GM12878 (cell line): ENCODE results near the gene UNC80. TPM values are rescaled to one million over a fixed set of nuclear protein-coding genes. Genes with fewer than 3 reads are reported as not detected.

Experiments used
- ATAC-seq: fragments of 200-7000 bp; cut with Tn5 transposase; 3 replicates; pipeline ENCODE4 v1.9.1; 2020; ENCODE audit warnings: mild to moderate bottlenecking, moderate library complexity
- BruUV-seq: library from RNA; stranded (reverse); fragments of 400-500 nt; replicated peaks from 2 replicates; lab custom pipeline; 2021; lab: Mats Ljungman, UMichigan
- CTCF ChIA-PET: fragments of 300-600 bp; sonication (Branson Sonifier 250); formaldehyde crosslinking; extraction: SDS; loops from one replicate; lab custom pipeline; 2021; ENCODE audit warnings: inconsistent platforms; lab: Yijun Ruan, JAX
- POLR2A ChIA-PET: fragments of 350-600 bp; formaldehyde crosslinking; extraction: SDS; loops from one replicate; lab custom pipeline; 2021; ENCODE audit warnings: inconsistent platforms; lab: Charles Lee
- RAD21 ChIA-PET: fragments of 300-600 bp; sonication (Branson Sonifier 250); formaldehyde crosslinking; loops from one replicate; lab custom pipeline; 2023; ENCODE audit warnings: antibody characterized with exemption; ENCODE audit not compliant: unreplicated experiment; lab: Charles Lee
- SMC1A ChIA-PET: fragments of 300-600 bp; sonication (Branson Sonifier 250); formaldehyde crosslinking; loops from one replicate; lab custom pipeline; 2023; ENCODE audit not compliant: unreplicated experiment, uncharacterized antibody; lab: Charles Lee
- DNase-seq: peaks from one replicate; pipeline ENCODE4 v3.0.0-alpha.2; 2011; ENCODE audit warnings: low read depth, low spot score
- FAIRE-seq: peaks from 3 replicates; lab custom pipeline; 2011; peaks lifted over from hg19 to GRCh38; lab: Jason Lieb, UNC
- H2AFZ ChIP-seq: 2 replicates; pipeline ENCODE4 v1.6.0; 2011; ENCODE audit warnings: low read depth, low read length, control low read depth; ENCODE audit not compliant: control insufficient read depth
- H3K27ac ChIP-seq: 2 replicates; pipeline ENCODE4 v1.5.1; 2011; ENCODE audit warnings: control low read depth; ENCODE audit not compliant: control insufficient read depth, insufficient read depth
- H3K27me3 ChIP-seq, 2 experiments: replicated peaks in 1 of 2; 2 replicates each; pipeline versions ENCODE4 v1.6.0 to v1.6.1; 2011; ENCODE audit warnings: low read length in 1 of 2; ENCODE audit not compliant: control insufficient read depth in 2 of 2, insufficient read depth in 2 of 2
- H3K36me3 ChIP-seq, 2 experiments: 2 replicates each; pipeline ENCODE4 v1.5.1; 2011; ENCODE audit warnings: low read length in 1 of 2; ENCODE audit not compliant: control insufficient read depth in 2 of 2, insufficient read depth in 2 of 2
- H3K4me1 ChIP-seq: 2 replicates; pipeline ENCODE4 v1.6.1; 2011; ENCODE audit warnings: mild to moderate bottlenecking, low read length, moderate library complexity, mixed read lengths; ENCODE audit not compliant: control insufficient read depth, insufficient read depth
- H3K4me2 ChIP-seq: 2 replicates; pipeline ENCODE4 v1.6.0; 2011; ENCODE audit warnings: control low read depth; ENCODE audit not compliant: control insufficient read depth, insufficient read depth
- H3K4me3 ChIP-seq: fragments of 200-600 bp; sonication (generic); 2 replicates; pipeline ENCODE4 v1.5.1; 2016
- H3K79me2 ChIP-seq: 2 replicates; pipeline ENCODE4 v1.6.0; 2011; ENCODE audit warnings: low read length; ENCODE audit not compliant: control insufficient read depth, insufficient read depth
- H3K9ac ChIP-seq: 2 replicates; pipeline ENCODE4 v1.8.0; 2011; ENCODE audit warnings: low read length, control low read depth, mixed read lengths; ENCODE audit not compliant: control insufficient read depth, insufficient read depth
- H3K9me3 ChIP-seq: replicated peaks from 3 replicates; pipeline ENCODE4 v1.5.1; 2011; ENCODE audit warnings: mild to moderate bottlenecking, low read length; ENCODE audit not compliant: control insufficient read depth, insufficient read depth
- H4K20me1 ChIP-seq: 2 replicates; pipeline ENCODE4 v1.6.0; 2011; ENCODE audit not compliant: control insufficient read depth, insufficient read depth
- FOXM1 ChIP-seq: IDR thresholded peaks from 2 replicates; pipeline ENCODE4 v1.6.1; 2012; ENCODE audit warnings: low read depth, mild to moderate bottlenecking, inconsistent platforms, low read length, moderate library complexity
- KDM1A ChIP-seq: fragments of 200-600 bp; sonication (generic); IDR thresholded peaks from 2 replicates; pipeline ENCODE4 v1.6.1; 2016; ENCODE audit warnings: borderline replicate concordance
- MYB ChIP-seq: fragments of 150-350 bp; IDR thresholded peaks from 2 replicates; pipeline ENCODE4 v1.6.1; 2014; ENCODE audit warnings: mild to moderate bottlenecking, low read depth, low read length, borderline replicate concordance
- NFIC ChIP-seq: IDR thresholded peaks from 2 replicates; pipeline ENCODE4 v1.6.1; 2012; ENCODE audit warnings: low read depth, mild to moderate bottlenecking, inconsistent platforms, low read length, moderate library complexity
- RAD51 ChIP-seq: fragments of 450-650 bp; IDR thresholded peaks from 2 replicates; pipeline ENCODE4 v1.6.1; 2016; ENCODE audit warnings: moderate library complexity, mild to moderate bottlenecking, inconsistent platforms
- RUNX3 ChIP-seq: IDR thresholded peaks from 2 replicates; pipeline ENCODE4 v1.6.1; 2012; ENCODE audit warnings: low read length, inconsistent platforms
- TCF3 ChIP-seq: IDR thresholded peaks from 2 replicates; pipeline ENCODE4 v1.6.1; 2012; ENCODE audit warnings: low read depth, mild to moderate bottlenecking, low read length, borderline replicate concordance; ENCODE audit not compliant: insufficient read depth
- ZNF24 ChIP-seq: fragments of 450-650 bp; IDR thresholded peaks from 2 replicates; pipeline ENCODE4 v1.6.1; 2017; ENCODE audit warnings: antibody characterized with exemption, mild to moderate bottlenecking
- WGBS: methylation state at CpG from one replicate; pipeline ENCODE4 v1.1.6; 2016; ENCODE audit warnings: low lambda C conversion rate; ENCODE audit not compliant: insufficient replicate concordance, insufficient coverage; ENCODE audit errors: missing lambda C conversion rate; 5-methylcytosine and 5-hydroxymethylcytosine counted together
- in situ Hi-C: fragments of 300-500 bp; cut with MboI; formaldehyde crosslinking; loops from 9 replicates; pipeline ENCODE4 v1.14.3; 2018; ENCODE audit warnings: mixed read lengths
- intact Hi-C: fragments of 100-400 bp; cut with micrococcal nuclease; formaldehyde crosslinking; loops from one replicate; pipeline ENCODE4 v1.14.2; 2022; ENCODE audit not compliant: unreplicated experiment
- polyA plus RNA-seq, 11 experiments: library from polyadenylated mRNA; depleted of rRNA in 4 of 11; unstranded in 6 of 11; stranded (reverse) in 5 of 11; fragments of >200 nt; fragmentation: Nextera tagmentation in 4 of 11; fragmentation: Illumina TruSeq in 1 of 11; extraction: Ambion mirVana in 4 of 11; extraction: Trizol in 1 of 11; gene quantifications; 1 replicate in 1 of 11; 2 replicates in 10 of 11; pipeline versions ENCODE4 v1.2.1 to v1.2.3, GENCODE V29; 2011 to 2016; ENCODE audit warnings: inconsistent platforms in 2 of 11, missing spikeins in 2 of 11, low read depth in 1 of 11
- total RNA-seq, 4 experiments: library from RNA; depleted of rRNA in 3 of 4; stranded (reverse); fragments of >200 nt in 3 of 4; fragmentation: Illumina TruSeq in 1 of 4; extraction: Trizol in 1 of 4; gene quantifications; 2 replicates each; pipeline versions ENCODE4 v1.2.1 to v1.2.3, GENCODE V29; 2013 to 2021
- TF ChIP-seq, protein P1 (sequence below): fragments of 450-650 bp; IDR thresholded peaks from 2 replicates; pipeline ENCODE4 v1.6.1; 2016; ENCODE audit warnings: mild to moderate bottlenecking
- TF ChIP-seq, protein P2 (sequence below): IDR thresholded peaks from 2 replicates; pipeline ENCODE4 v1.6.1; 2012; ENCODE audit warnings: mild to moderate bottlenecking, low read depth, low read length

Gene UNC80
- total and polyA plus RNA-seq, 10 of the 15 experiments (the other 5 are each of a cell fraction or from before 2014, with no cell fraction given) = not detected

DNA sequence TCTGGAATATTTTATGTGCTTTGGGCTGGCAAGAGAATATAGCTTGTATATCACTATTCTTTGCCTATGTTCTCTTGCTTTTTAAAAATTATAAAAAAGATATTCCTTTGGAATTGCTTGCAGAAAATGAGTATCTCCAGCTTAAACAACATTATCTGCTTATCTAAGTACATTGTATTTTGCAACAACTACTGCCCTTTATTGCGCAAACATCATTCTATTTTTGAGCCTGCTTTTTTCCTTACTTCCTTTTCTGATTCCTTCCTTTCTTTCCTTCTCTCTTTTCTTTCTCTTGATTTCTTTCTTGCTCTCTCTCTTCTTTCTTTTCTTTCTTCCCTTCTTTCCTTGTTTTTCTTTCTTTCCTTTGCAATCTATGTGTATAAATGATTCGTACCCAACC, 74.0 kb downstream of the UNC80 start:
- no TSS peak for BruUV-seq
- POLR2A ChIA-PET = no interaction called here
- WGBS = 47% methylated on average over 2 of the region's 2 CpGs

More for the DNA sequence above, 74.0 kb downstream of the UNC80 start:
- Histone ChIP-seq H3K4me3 (no peak overlapping the region), H3K27me3 (no peaks in the 10 kb centered on the region; a peak in 1 of 4 replicates), H3K36me3 (no peaks in the 10 kb centered on the region), H3K27ac (no peak overlapping the region)
- no peak for TF ChIP-seq RUNX3
- no peak for TF ChIP-seq KDM1A
- TF ChIP-seq ZNF24 = no peak
- no peak for TF ChIP-seq NFIC
- TF ChIP-seq, protein P1, sequence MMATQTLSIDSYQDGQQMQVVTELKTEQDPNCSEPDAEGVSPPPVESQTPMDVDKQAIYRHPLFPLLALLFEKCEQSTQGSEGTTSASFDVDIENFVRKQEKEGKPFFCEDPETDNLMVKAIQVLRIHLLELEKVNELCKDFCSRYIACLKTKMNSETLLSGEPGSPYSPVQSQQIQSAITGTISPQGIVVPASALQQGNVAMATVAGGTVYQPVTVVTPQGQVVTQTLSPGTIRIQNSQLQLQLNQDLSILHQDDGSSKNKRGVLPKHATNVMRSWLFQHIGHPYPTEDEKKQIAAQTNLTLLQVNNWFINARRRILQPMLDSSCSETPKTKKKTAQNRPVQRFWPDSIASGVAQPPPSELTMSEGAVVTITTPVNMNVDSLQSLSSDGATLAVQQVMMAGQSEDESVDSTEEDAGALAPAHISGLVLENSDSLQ = no peak
- no peak for TF ChIP-seq FOXM1
- TF ChIP-seq RAD51 = no peak
- no peak for TF ChIP-seq TCF3
- TF ChIP-seq, protein P2, sequence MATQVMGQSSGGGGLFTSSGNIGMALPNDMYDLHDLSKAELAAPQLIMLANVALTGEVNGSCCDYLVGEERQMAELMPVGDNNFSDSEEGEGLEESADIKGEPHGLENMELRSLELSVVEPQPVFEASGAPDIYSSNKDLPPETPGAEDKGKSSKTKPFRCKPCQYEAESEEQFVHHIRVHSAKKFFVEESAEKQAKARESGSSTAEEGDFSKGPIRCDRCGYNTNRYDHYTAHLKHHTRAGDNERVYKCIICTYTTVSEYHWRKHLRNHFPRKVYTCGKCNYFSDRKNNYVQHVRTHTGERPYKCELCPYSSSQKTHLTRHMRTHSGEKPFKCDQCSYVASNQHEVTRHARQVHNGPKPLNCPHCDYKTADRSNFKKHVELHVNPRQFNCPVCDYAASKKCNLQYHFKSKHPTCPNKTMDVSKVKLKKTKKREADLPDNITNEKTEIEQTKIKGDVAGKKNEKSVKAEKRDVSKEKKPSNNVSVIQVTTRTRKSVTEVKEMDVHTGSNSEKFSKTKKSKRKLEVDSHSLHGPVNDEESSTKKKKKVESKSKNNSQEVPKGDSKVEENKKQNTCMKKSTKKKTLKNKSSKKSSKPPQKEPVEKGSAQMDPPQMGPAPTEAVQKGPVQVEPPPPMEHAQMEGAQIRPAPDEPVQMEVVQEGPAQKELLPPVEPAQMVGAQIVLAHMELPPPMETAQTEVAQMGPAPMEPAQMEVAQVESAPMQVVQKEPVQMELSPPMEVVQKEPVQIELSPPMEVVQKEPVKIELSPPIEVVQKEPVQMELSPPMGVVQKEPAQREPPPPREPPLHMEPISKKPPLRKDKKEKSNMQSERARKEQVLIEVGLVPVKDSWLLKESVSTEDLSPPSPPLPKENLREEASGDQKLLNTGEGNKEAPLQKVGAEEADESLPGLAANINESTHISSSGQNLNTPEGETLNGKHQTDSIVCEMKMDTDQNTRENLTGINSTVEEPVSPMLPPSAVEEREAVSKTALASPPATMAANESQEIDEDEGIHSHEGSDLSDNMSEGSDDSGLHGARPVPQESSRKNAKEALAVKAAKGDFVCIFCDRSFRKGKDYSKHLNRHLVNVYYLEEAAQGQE = no peak
- no peak for TF ChIP-seq MYB
- TF ChIP-seq, all 136 proteins: peak for 0
- FAIRE-seq = no peak
- SMC1A ChIA-PET = no interaction called here
- Histone ChIP-seq H3K79me2 (no peaks in the 10 kb centered on the region), H3K4me2 (no peak overlapping the region), H2AFZ (no peak overlapping the region), H4K20me1 (no peaks in the 10 kb centered on the region), H3K4me1 (no peaks in the 10 kb centered on the region), H3K9me3 (no peaks in the 10 kb centered on the region), H3K9ac (no peak overlapping the region)
- RAD21 ChIA-PET = no interaction called here
- ATAC-seq = no peak
- DNase-seq = no peak
- in situ Hi-C loops = no loop called here
- intact Hi-C loops = no loop called here
- CTCF ChIA-PET = no interaction called here
